ENCODE data around the gene SH3RF1. TPM values are rescaled to one million over a fixed set of nuclear protein-coding genes. Genes with fewer than 3 reads are reported as not detected.

Gene SH3RF1
- total RNA-seq, 4 donors from 2014 or later = 10.0 to 11.8 (median 10.9) TPM

DNA sequence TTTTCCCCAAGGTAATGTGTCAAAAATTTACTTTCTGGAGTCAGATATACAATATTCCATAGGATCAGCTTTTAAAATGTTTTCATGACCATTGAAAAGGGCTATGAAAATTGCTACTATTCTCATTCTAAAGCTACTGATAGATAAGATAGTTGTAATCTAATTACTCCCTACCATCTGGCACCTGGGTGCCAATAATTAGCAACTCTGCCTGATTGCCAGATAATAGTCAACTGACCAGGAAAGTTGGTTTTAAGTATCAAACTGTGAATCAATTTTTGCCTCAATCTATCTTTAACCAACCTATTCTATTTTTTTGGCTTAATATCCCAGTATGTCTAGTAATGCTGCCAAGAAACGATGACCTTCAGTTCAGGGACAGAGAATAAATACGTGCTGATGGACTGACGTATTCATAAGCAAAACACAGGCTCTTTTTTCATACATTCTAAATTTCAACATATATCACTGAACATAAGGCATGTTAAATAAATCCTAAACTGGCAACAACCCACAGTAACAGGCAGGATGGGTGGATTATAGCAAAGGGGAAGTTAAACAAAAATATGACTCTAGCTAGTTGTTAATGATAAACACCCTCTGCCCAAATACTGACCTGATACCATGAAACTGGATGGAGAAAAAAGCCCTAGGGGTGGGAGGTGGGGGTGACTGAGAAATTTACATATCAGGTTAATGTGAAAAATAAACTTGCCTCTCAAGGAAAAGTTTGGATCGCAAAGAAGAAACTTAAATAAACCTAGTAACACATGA is 18.2 kb downstream of the SH3RF1 start:
- no peak overlapping the region for H3K4me3 ChIP-seq
- intact Hi-C loops (cut with DNase I) = no loop called here
- H3K27ac ChIP-seq (replicated peaks in 1 of 4) = no peak overlapping the region
- DNase-seq (ENCODE audit: extremely low spot score) = no peak
- no peak for TF ChIP-seq POLR2A (IDR thresholded peaks at IDR 0.05; ENCODE audit: low read depth)
- no peak for TF ChIP-seq EP300 (IDR thresholded peaks at IDR 0.05)
- TF ChIP-seq POLR2AphosphoS5 (IDR thresholded peaks at IDR 0.05) = no peak
- no peak for TF ChIP-seq CTCF (IDR thresholded peaks at IDR 0.05)
- H3K9me3 ChIP-seq = no peaks in the 10 kb centered on the region
- 43% methylated on average over 4 of the region's 4 CpGs for WGBS
- H3K27me3 ChIP-seq = no peaks in the 10 kb centered on the region
- no peaks in the 10 kb centered on the region for H3K36me3 ChIP-seq
- peaks cover 40 to 75% (median 57%) of the 10 kb centered on the region in 4 donors for H3K4me1 ChIP-seq

DNA sequence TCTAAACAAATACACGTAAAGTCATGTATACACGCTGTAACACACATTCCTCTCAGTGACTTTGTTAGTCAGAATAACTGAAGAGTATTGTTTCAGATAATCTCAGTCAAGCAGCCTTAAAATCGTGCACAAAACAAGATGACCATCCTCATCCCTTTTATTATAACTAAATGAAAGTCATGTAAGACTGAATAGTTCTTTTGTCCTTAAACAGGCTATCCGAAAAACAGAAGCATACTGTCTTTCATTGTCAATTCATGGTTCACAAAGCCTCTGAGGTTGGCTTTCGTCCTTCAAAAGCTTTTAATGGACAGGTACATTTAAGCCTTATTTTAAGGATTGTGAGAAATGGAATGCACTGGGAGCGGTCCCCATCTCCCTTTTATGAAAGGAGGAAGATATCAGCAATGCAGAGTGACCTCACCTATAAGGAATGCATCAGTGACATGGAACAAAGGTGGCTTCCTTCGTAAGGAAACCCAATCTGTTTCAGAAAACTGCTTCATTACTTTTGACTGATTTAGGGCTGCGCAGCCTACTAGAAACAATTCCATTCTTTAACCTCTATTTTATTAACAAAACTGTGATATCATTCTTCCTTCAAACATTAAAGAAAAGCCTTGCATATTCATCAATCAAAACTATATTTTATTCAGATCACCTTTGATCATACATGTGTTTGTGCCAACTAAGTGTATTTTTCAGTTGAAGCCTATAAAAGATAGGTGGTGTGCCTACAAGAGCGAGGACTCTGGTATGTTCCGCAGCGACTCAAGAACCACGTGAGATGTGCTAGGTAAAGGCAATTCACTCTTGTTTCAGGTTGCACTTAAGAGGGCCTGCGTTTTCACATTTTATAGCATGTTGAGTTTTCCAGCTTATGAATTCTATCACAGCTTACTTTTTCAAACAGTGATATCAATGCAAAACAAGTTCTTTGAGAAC is 19.2 kb downstream of the SH3RF1 start:
- H3K27me3 ChIP-seq = no peaks in the 10 kb centered on the region
- peaks cover 32 to 65% (median 50%) of the 10 kb centered on the region in 4 donors for H3K4me1 ChIP-seq
- no peak overlapping the region for H3K27ac ChIP-seq (replicated peaks in 1 of 4)
- no peaks in the 10 kb centered on the region for H3K36me3 ChIP-seq
- H3K4me3 ChIP-seq = no peak overlapping the region
- no peak for TF ChIP-seq POLR2AphosphoS5 (IDR thresholded peaks at IDR 0.05)
- TF ChIP-seq EP300 (IDR thresholded peaks at IDR 0.05) = no peak
- no peak for TF ChIP-seq POLR2A (IDR thresholded peaks at IDR 0.05; ENCODE audit: low read depth)
- TF ChIP-seq CTCF (IDR thresholded peaks at IDR 0.05) = no peak
- intact Hi-C loops (cut with DNase I) = no loop called here
- 93% methylated on average over 13 of the region's 13 CpGs for WGBS
- H3K9me3 ChIP-seq = no peaks in the 10 kb centered on the region
- DNase-seq (ENCODE audit: extremely low spot score) = no peak

DNA sequence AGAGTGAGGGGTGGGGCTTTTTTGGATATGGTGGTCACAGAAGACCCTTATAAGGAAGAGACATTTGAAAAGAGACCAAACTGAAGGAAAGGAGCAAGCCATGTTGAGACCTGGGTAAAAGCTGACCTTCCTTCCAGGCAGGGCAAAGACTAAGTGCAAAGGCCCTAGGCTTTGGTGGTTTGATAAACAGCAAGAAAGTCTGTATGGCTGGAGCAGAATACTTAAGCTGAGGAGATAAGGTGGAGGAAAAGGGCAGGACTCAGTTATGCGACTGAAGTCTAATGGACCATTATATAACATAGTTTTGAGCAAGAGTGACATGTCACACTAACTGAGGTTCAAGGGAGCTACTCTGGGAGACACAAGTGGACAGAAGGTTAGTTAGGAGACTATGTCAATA is 20.0 kb downstream of the SH3RF1 start:
- no peak overlapping the region for H3K27ac ChIP-seq (replicated peaks in 1 of 4)
- no peak for TF ChIP-seq EP300 (IDR thresholded peaks at IDR 0.05)
- TF ChIP-seq POLR2AphosphoS5 (IDR thresholded peaks at IDR 0.05) = no peak
- TF ChIP-seq CTCF (IDR thresholded peaks at IDR 0.05) = no peak
- TF ChIP-seq POLR2A (IDR thresholded peaks at IDR 0.05; ENCODE audit: low read depth) = no peak
- H3K36me3 ChIP-seq = no peaks in the 10 kb centered on the region
- H3K4me3 ChIP-seq = no peak overlapping the region
- no peaks in the 10 kb centered on the region for H3K27me3 ChIP-seq
- intact Hi-C loops (cut with DNase I) = no loop called here
- peaks cover 32 to 58% (median 46%) of the 10 kb centered on the region in 4 donors for H3K4me1 ChIP-seq
- no peak for DNase-seq (ENCODE audit: extremely low spot score)
- WGBS = 100% methylated on average over 1 of the region's 1 CpG
- H3K9me3 ChIP-seq = no peaks in the 10 kb centered on the region

DNA sequence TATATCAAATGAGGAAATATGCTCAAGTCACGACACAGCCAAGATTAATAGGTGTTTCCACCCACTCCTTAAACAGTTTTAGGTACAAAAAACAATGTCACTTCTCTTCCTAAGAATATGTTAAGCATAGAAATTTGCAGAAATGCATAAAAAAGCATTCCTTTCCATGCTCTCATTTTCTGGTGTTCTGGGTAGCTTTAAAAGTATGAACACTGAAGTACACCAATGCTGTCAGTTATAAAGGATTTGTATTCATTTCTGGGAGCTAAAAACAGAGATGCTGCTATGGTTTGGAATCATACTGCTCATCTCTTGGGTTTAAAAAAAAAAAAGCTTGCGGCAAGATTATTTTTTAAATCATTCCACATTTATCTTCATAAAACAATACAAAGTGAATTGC is 20.8 kb downstream of the SH3RF1 start:
- Histone ChIP-seq H3K9me3 (no peaks in the 10 kb centered on the region), H3K4me3 (no peak overlapping the region), H3K36me3 (no peaks in the 10 kb centered on the region), H3K27me3 (no peaks in the 10 kb centered on the region), H3K27ac (replicated peaks in 1 of 4) (no peak overlapping the region), H3K4me1 (peaks cover 29 to 51% (median 39%) of the 10 kb centered on the region in 4 donors)
- 64% methylated on average over 2 of the region's 2 CpGs for WGBS
- DNase-seq (ENCODE audit: extremely low spot score) = no peak
- intact Hi-C loops (cut with DNase I) = no loop called here
- TF ChIP-seq EP300 (IDR thresholded peaks at IDR 0.05) = no peak
- no peak for TF ChIP-seq POLR2AphosphoS5 (IDR thresholded peaks at IDR 0.05)
- no peak for TF ChIP-seq POLR2A (IDR thresholded peaks at IDR 0.05; ENCODE audit: low read depth)
- no peak for TF ChIP-seq CTCF (IDR thresholded peaks at IDR 0.05)

Data from esophagus muscularis mucosa (tissue), 4 donors.